Measurements from ENCODE around the gene TIMM23.
"Not testable (repeated sequence)": the region's sequence is repeated elsewhere in the genome, so short reads cannot be mapped to it uniquely, and the experiment has no call there.

TIMM23 gene, protein sequence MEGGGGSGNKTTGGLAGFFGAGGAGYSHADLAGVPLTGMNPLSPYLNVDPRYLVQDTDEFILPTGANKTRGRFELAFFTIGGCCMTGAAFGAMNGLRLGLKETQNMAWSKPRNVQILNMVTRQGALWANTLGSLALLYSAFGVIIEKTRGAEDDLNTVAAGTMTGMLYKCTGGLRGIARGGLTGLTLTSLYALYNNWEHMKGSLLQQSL

DNA sequence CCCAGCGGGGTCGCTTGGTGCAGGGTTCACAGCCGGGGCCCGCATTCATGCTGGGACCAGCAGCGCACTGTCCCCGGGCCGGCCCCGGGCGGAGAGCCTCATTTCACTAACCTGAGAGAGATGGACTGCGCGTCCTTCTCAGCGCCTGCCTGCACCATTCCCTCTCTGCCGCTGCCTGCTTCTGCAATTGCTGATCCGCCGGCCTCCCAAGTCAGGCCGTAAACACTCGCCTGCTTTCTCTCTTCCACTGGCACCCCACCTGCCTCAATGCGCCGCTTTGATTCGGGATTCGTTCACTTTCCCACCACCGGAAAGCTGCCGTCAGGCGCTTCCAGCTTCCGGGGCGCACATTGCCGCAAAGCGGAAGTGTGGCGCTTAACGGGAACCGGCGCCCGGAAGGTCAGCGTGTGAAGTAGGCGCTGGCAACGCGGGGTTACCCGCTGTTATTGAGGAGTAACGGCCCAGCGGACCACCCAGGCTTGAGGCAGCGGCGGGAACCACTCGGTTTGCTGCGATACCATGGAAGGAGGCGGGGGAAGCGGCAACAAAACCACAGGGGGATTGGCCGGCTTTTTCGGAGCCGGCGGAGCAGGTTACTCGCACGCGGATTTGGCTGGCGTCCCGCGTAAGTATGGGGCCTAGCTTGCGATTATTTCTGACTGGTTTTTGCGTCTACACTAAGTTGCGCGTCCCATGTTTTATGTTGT lies at the start of gene TIMM23:
TIMM23 (plus strand) TSS at position 384 of the 707 bp plus-strand sequence; CDS start at position 520, 136 bp downstream.
- DNase-seq = peak; percentile 0

DNA sequence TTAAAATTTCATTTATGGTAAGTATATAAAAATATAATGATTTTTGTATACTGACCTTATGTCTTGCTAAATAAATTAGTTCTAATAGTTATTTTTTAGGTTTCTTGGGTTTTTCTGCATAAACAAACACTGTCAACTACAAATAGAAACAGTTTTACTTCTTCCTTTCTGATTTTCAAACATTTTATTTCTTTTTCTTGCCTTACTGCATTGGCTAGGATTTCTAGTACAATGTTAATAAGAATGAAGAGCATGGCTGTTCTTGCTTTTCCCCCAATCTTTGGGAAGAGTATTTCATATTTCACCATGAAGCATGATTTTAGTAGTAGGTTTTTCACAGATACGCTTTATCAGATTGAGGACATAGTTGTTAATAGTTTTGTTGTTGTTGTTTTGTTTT lies 45.5 kb upstream of the TIMM23 start:
- not testable (repeated sequence) for DNase-seq

DNA sequence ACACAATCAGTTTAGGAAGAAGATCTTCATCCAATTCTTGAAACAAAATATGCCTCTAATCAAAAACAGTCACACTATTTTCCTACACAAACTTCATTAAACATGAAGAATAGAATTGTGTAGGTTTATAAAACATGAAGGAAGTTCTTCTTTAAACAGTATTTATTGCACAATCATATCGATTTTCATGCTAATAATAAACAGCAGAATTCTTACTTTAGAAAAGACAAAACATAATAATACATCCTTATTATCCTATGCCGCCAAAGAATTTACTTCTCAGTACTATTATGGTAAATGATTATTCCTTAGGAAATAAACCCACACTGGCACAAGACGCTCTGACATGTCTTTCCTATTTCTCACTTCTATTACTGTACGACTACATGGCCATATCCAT lies 41.0 kb upstream of the TIMM23 start:
- not testable (repeated sequence) for DNase-seq

DNA sequence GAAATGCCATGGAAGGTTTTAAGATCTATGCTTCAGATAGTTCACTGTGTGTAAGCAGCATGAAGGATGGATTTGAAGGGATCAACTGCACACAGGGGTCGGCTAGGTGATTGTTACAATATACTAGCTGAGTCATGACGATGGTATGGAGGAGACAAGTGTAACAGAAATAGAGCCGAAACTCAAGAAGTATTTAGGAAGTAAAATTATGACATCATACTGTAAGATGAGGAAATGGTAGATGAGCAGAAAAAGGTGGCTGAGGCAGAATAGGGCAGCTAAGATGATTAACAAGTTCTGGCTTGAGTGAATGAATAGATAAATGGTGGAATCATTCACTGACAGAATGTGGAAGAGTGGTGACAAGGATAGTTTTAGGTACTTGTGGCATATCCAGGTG lies 37.5 kb upstream of the TIMM23 start:
- not testable (repeated sequence) for DNase-seq

DNA sequence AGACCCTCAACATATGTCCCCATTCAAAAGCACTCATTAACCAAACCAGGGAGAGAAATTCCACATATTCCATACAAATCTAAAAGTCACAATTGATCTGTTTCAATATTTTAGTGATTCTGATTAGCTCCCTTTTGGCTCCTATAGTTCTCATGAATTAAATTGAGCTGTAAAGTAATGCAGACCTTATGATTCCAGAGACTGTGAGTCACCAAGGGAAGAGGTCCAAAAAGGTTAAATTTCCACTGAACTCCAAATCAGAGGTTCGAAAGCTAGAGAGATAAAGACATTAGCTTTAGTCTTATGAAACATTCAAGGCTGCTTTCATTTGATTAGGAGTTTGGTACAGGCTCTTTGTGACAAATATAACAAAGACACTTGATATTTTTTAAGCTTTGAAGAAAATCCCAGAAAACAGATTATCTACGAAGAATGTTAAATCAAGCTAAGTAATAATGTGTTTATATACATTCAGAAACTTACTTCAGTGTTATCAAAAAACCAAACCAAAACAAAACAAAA lies 33.1 kb upstream of the TIMM23 start:
- DNase-seq = not testable (repeated sequence)

DNA sequence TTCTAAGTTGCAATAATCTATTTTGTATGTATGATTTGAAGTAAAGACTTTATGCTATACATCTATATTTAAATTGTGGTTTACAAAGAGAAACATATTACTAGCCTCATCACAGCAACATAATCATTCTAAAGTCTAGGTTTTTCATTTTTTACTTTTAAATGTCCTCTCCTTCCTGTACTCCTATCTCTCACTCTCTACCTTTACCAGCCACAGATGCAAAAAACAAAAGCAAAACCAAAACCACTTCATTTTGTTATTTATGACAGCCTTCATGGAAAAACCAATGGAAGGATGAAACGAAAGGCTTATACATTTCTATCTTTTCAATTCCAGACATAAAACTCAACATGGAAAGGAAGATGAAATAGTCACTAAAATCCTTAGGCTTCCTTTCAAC lies 31.1 kb upstream of the TIMM23 start:
- DNase-seq = not testable (repeated sequence)

DNA sequence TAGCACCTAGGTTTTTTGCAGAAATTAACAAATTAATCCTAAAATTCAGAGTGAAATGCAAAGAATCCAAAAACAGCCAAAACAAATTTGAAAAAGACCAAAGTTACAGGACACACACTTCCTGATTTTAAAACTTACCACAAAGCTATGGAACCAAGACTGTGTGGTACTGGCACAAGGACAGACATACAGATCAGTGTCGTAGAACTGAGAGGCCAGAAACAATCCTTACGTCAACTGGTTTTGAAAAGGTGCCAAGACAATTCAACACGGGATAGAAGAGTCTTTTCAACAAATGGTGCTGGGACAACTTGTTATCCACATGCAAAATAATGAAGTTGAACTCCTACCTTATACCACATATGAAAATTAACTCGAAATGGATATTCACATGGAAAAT lies 26.8 kb upstream of the TIMM23 start:
- not testable (repeated sequence) for DNase-seq

DNA sequence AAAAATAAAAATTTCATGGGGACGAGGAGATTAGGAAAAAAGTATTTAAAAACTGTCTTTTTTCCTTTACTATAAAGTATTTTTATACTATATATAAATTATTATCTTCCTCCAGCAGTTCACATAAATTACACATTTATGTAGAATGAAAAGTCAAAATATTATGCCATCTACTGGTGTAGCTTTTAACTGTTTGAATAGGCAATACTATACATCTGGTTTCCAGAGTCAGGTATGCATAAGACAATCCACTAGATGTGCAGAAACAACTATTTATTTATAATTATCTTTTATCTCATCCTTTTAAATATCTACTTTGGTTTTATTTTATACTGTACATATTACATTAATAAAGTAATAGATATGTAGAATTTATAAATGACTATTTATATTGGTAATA lies 24.9 kb upstream of the TIMM23 start:
- not testable (repeated sequence) for DNase-seq

DNA sequence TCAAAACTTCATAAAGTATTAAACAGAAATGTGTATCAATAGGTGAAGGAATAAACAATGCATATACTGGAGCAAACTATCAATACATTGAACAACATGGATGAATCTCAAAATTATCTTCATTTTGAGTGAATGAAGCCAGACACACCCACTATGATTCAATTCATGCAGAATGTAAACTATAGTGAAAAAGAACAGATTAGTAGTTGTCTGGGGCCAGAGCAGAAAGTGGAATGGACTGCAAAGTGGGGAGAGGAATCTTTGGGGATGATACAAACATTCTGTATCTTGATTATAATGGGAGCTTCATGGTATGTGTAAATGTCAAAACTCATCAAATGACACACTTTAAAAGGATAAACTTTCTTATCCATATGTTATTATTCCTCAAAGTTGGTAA lies 23.5 kb upstream of the TIMM23 start:
- DNase-seq = not testable (repeated sequence)

DNA sequence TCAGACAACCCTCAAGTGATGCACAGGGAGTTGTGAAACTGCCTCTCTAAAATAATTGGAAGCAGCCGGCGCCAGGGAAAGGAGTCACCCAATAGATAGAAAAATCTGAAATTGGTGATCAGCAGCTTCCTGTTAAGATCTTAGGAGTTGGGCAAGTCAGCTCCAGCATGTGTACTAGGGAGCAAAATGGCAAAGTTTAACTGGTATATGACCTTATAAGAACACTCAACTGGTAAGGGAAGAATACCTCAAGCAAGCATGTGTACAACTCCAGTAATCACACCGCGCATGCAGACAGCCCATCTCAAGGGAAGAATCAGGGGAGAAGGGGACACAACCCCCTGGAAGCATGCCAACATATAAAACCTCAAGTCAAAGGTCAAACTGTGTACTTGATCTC lies 17.9 kb upstream of the TIMM23 start:
- DNase-seq = not testable (repeated sequence)

DNA sequence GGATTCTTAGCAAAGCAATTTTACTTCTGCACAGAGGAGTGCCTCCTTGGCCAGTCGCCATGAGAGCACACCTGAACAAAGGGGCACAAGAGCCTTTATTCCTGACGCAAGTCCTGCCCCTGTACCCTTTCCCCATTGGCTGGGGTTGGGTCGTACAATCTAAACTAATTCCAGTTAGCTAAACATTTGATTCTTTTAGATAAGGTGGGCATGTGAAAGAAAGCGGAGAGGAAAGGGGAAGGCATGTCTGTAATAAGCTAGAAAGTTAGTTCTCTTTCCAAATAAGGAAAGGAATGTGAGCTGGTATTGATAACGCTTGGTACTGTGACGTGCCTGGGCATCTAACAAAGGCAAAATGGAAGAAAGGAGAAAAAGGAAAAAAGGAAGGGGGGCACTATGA lies 15.7 kb upstream of the TIMM23 start:
- DNase-seq = not testable (repeated sequence)

DNA sequence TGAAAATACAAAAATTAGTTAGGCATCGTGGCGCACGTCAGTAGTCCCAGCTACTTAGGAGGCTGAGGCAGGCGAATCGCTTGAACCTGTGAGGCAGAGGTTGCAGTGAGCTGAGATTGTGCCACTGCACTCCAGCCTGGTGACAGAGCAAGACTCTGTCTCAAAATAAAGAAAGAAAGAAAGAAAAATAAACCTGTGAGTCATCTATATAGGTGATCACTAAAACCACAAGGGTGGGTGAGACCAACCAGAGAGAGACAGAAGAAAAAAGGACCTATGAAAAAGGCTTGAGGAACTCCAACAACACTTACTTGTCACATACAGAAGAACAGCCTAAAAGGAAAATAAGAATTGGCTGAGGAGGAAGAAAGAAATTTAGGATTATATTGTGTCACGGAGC lies 14.4 kb upstream of the TIMM23 start:
- not testable (repeated sequence) for DNase-seq

DNA sequence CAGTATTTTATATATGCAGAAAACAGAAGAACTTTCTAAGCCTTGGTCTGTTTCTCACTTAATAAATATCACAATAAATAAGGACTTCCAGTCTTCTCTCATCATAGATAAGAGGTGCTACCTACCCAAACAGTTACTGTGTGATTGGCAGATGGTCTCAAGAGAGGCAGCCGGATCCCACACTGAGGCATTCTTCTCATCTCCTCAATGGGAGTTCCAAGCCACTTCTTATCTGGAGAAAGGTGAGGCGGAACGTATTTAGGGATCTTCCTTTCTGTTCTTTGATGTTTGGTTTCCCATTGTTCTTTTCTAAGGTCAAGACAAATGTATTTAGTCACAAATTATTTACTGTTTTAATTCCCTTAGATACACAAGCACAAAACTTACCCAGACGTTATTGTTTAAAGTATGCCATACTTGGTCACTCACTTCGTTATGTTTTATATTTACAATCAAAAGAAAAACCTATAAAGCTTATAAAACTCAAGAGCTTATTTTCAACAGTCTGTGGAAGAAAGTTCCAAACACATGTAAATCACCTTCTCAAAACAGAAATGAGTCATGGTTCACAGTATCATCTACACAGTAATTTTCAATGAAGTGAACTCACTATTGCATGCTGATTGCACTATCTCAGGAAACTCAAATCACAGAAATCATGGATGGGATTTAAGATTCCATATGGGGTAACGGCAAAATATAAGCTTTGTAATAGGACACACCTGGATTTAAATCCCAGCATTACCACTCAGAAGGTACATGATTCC lies 9.4 kb upstream of the TIMM23 start:
- DNase-seq = not testable (repeated sequence)

DNA sequence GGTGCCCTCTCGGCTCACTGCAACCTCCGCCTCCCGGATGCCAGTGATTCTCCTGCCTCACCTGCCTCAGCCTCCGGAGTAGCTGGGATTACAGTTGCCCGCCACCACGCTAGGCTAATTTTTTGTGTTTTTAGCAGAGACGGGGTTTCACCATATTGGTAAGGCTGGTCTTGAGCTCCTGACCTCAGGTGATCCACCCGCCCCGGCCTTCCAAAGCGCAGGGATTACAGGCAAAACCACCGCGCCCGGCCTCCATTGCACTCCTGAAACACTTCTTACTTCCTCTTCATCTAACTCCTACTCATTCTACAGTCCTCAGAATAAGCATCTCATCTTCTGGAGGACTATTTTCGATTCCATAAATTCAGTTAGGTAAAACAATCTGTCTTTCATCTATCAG lies 1.3 kb upstream of the TIMM23 start:
- DNase-seq = not testable (repeated sequence)

DNA sequence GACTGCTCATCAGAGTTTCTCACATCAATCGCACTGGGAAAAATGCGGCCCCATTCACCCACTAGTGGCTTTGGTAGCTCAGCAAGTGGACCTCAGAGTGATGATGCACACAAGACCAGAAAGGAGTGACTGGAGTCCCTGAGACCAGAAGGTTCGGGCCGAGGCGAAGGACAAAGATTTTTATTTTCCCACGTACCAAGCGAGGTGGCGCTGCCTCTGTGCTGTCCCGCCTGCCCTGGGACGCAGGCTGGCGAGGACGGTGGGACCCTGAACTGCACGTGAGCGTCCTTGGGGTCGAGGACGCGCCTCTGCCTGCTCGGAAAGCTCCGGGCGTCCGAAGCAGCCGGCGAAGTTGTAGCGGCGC lies 565 bp upstream of the TIMM23 start:
- not testable (repeated sequence) for DNase-seq

DNA sequence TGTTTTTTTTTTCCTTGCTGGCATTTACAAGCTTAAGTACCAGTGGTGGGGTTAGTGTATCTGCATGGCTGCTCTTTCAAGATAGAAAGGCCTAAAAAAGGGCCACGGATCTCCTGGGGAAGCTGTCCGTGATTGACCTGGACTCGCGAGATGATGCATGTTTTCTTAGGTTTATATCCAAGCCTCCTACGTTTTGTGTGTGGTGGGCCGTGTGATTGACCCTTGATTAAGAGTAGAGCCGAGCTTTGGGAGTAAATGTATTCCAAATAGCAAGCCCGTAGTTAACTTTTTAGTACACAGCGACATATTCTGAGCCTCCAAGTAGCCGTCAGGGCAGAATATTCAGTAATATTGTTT lies 502 bp downstream of the TIMM23 start:
- not testable (repeated sequence) for DNase-seq

DNA sequence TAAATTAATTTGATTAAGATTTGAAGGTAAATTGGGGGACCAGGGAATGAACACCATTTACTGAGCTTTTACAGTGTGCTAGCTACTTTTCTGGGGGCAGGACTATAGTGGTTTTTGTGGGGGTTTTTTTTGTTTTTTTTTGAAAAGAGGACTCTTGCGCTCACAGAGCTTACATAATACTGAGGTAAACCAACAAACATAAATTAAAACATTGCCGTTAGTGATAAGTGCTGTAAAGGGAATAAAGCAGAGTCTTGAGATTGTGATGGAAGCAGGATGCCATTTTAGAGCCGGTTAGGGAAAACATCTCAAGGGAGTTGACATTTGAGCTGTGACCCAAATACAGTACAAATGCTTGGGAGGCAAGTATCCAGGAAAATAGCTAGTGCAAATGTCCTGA lies 1.8 kb downstream of the TIMM23 start:
- DNase-seq = not testable (repeated sequence)

DNA sequence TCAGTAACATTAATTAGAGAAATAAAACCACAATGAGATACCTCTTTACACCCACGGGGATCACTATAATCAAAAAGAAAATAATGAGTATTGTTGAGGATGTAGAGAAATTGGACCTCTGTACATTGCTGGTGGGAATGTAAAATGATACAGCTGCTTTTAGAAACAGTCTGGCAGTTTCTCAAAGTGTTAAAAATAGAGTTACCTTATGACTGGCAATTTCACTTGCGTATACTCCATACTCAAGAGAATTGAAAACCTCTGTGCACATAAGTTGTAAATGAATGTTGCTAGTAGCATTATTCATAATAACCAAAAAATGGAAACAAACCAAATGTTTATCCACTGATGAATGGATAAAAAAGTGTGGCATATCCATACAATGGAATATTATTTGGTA lies 6.3 kb downstream of the TIMM23 start:
- not testable (repeated sequence) for DNase-seq

DNA sequence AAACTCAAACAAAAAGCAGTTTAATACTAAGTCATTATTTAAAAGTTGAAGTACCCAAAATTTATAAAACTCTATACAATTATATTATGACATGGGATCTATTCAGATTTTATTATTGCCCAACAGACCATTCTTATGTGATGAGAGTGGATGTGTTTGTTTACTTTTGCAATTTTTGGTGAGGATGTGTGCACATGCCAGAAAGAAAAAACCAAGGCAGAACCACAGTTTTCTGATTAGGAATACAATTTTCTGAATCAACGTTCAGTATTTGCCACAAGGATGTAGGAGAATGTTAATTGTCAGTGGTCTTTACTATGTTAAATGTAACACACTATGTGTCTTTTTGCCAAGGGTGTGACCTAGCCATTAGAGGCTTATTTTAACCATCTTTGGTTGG lies 9.1 kb downstream of the TIMM23 start:
- DNase-seq = not testable (repeated sequence)

DNA sequence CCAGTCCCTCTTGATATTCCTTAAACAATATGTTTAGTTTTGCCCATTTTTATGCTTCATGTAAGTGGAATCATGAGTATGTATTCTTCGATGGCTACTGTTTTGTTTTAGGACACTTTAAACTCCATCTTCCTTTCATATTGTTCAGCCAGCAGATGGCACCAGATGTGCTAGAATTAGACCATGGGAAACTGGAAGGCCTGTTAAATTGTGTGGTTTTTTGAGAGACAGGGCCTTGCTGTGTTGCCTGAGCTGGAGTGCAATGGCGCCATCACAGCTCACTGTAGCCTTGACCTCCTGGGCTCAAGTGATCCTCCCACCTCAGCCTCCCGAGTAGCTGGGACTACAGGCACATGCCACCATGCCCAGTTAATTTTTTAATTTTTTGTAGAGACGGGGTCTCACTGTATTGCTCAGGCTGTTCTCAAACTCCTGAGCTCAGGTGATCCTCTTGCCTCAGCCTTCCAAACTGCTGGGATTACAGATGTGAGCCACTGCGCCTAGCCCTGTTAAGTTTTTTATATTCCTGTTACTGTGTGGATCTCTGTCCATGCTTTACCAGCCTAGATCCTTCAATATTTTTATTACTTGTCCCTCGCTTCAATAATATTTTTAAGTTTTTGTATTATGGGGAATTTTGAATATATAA lies 11.4 kb downstream of the TIMM23 start:
- DNase-seq = not testable (repeated sequence)

DNA sequence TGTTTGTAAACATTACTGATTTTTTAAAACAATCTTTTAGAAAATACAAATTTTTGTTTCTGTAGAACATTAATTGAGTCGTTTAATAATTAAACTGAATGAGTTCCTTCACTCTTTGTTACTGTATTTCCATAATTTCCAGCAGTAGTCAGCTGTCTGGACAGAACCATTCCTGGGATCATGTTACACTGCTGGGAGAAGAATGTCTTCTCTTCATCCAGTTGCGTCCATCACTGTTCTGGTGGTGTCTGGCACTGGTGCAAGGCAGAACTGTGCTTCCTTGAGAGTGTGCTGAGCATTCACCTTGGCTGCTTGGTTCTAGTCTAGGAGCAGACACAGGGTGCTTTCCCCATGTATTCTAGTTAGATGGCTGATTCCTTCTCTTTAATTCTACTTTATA lies 12.2 kb downstream of the TIMM23 start:
- DNase-seq = not testable (repeated sequence)

DNA sequence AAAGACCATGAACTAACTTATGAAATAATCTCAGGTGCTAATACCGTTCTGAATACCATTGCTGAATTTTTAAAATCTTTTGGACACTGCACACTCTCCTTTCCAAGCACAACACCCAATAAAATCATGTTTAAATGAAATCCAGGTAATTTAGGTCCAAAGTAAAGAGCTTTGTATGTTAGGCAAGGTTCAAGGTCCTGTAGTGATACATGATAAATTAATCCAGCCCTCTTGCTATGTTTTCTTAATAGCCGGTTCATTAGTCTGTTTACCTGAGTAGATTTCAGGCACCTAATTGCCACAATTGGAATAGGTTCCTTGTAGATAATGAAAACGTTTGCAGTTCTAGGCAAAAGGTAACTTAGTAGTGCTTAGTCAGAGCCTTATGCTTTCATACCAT lies 13.3 kb downstream of the TIMM23 start:
- DNase-seq = not testable (repeated sequence)

DNA sequence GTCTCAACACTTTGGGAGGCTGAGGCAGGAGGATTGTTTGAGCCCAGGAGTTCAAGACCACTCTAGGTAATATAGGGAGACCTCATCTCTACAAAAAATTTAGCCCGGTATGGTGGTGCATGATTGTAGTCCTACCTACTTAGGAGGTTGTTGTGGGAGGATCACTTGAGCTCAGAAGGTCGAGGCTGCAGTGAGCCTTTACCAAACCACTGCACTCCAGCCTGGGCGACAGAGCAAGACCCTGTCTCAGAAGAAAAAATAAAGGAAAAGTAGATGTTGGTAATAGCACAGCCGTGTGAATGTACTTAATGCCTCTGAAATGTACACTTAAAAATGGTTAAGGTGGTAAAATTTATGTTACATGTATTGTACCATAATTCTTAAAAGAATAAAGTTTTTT lies 25.3 kb downstream of the TIMM23 start:
- no peak for DNase-seq
